NCI-H345 treated with DMSO at 0.1 percent for 48 hours (cell line): Measurements from ENCODE around the gene PRKG2.

Experiments used
- DNase-seq: peaks from one replicate; lab custom pipeline; 2025; ENCODE audit not compliant: unreplicated experiment; lab: John Stamatoyannopoulos, UW

Gene PRKG2

DNA sequence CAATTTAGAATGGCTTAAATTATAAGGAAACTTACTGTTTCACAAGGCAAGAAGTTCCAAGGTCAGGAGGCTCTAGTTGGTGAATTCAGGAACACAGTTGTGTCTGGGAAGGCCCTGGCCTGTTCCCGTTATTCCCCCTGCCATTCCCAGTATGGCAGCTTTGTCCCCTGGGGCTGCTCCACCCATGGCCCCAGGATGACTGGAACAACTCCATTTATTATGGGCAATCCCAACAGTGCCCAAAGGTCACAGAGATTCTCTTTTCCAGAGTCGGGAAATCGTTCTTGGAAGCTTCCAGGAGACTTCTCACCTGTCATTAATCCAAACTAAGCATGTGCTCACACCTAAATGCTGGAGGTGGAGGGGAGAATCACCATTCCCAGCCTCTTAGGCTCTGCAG is 2.8 kb upstream of the PRKG2 start:
- DNase-seq = no peak

GRCh38 chr4:81215931-81216330 is 909 bp upstream of the PRKG2 start:
- no peak for DNase-seq

DNA sequence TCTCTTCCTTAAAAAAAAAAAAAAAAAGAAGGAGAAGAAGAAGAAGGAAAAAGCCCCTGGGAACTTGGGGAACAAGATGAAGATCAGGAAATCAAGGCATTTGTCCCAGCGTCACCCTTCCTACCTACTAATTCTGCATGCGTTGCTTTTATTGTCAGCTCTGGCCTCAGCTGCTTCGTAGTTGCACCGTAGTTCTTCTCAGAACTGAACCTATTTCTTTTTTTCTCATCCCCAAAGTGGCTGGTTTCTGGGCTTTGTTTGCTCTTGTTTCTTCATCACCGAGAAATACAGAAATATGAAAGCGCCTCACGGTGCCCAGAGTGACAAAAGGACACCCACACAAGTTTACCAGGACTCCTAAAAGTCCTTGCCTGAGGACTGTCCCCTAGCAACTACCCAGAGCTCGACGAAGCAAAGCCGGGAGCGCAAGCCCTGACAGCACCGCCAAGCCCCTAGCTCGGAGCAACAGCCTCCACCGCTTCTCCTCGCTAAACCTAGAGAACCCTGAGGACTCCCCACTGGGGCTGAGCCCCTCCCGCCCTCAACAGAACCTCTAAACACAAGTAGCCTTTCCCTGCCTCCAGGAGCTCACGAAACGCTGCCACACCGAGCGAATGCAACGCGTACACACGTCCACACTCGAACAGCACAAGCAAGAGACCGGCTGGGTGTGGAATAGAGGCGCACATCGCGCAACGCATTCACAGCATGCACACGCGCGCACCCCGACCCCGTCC is 710 bp downstream of the PRKG2 start:
- no peak for DNase-seq

DNA sequence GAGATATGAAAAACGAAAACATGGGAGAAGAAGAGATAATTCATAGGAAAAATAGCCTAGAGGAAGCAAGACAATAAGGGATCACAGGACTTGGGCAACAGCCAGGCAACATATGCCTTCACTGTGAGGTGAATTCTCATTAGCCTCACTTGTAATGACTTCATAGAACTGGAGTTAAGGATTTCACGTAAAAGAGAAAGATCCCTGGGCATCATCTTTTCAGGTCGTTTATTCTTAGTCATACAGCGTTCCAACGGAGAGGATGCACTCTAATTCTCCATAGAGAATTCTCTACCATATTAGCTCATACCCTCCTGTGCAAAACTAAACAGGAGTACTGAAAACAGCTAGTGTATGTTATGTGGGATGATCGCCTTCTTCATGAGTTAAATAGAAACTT is 1.4 kb downstream of the PRKG2 start:
- DNase-seq = no peak

GRCh38 chr4:81211956-81212355 is 3.1 kb downstream of the PRKG2 start:
- no peak for DNase-seq

DNA sequence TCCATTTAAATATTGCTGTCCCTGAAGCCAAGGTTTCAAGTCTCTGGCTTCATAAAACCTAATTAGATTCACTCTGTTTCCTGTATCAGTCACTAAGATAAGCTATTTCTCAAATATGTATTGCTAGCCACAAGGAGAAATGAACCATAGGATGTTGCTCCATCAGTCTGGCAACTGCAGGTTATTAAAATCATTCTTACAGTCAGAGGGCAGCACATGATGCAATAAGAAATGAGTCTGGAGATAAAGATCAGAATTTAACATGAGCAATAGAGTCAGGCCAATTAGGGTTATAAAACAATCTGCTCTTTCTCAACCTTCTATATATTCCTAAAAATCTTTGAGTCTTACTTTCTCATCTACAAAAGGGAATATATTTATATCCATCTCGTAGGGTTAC is 7.2 kb downstream of the PRKG2 start:
- DNase-seq = no peak

- DNase-seq = no peak
These were observed 9.7 kb downstream of the PRKG2 start for GRCh38 chr4:81205302-81205701.

GRCh38 chr4:81204571-81204970 is 10.5 kb downstream of the PRKG2 start:
- no peak for DNase-seq

- no peak for DNase-seq
These were observed 15.2 kb downstream of the PRKG2 start for GRCh38 chr4:81199831-81200230.

GRCh38 chr4:81198609-81199008 is 16.4 kb downstream of the PRKG2 start:
- no peak for DNase-seq

DNA sequence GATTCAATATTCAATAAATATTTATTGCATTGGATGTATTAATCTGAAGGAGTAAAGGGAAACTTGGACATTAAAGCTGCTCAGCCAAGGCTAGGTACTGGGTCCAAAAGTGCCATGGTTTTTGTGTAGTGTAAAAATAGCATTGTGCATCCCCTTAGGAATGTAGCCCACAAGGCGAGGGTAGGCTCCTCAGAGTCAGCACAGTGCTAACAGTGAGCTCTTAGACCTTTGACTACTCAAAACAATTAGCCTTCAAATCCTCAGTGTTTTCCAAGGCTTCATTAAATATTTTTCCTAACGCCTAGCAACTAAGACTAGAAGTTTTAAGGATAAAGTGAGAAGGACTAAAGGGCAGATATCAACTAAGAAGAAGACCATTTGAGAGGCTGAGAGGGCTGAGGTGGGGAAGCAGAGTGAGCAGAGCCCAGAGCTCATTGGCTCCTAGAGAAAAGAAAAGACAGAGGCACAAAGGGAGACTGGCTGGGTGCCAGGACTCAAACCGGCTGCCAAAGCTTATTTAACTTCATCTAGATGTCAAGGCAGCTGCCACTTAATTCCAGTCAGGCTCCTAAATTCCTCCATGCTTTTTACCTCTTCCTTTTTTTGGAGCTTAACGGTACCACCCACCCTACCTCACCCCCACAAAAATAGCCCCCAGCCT is 17.0 kb downstream of the PRKG2 start:
- no peak for DNase-seq

DNA sequence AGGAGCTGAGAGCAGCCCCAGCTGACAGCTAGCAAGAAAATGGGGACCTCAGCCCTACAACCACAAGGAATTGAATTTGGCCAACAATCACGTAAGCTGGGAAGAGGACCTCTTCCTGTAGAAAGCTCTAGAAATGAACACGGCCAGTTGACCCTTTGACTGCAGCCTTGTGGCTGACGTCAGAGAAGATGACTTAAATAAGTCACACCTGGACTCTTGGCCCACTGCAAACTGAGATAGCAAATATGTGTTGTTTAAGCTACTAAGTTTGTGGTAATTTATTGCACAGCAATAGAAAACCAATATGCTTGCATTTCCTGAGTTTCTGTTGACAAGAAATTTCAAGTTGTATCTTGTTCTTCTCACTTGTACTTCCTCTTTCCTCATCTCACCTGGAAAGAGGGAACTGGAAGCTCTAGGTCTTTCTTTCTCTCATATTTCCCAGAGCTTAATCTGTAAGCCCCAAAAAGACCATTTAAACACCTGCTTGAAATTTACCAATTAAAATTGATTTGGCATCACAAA is 18.8 kb downstream of the PRKG2 start:
- DNase-seq = no peak

DNA sequence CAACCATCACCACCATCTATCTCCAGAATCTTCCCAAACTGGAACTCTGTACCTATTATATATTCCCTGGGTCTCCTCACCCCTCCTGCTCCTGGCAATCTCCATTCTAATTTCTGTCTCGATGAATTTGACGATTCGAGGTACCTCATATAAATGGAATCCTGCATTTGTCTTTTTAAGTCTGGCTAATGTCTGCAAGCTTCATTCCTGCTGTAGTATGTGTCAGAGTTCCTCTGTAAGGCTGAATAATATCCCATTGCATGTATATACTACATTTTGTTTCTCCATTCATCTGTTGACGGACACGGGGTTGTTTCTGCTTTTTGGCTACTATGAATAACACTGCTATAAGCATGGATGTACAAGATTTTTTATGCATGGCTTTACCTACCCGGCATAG is 19.5 kb downstream of the PRKG2 start:
- no peak for DNase-seq

DNA sequence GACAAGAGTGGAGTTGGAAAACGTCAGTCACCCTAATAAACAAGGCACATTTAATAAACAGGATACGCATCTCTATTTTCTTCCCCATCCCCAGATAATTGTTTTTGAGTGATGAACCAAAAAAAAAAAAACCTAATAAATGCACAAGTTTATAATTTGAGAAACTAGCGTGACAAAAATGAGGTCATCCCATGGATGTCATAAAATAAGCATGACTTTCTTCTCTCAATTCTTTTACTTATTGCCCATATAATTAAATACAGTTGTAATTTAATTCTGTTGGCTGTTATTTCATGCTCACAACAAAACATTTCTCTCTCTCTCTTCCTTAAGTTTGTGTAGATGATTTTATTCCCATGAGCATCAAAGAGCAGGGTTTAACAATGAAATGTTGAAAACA is 20.7 kb downstream of the PRKG2 start:
- DNase-seq = no peak

DNA sequence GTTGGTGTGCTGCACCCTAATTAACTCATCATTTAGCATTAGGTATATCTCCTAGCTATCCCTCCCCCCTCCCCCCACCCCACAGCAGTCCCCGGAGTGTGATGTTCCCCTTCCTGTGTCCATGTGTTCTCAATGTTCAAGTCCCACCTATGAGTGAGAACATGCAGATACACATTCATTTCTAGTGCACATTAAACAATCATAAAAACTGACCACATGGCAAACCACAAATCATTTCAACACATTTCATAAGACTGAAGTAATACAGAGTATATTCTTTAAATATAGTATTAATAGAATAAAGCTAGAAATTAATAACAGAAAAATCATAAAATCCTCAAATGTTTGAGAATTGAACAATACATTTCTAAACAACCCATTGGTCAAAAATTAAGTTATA is 34.1 kb downstream of the PRKG2 start:
- no peak for DNase-seq

- DNase-seq = no peak
These were observed 35.7 kb downstream of the PRKG2 start for GRCh38 chr4:81179326-81179725.

GRCh38 chr4:81173213-81173612 is 41.8 kb downstream of the PRKG2 start:
- no peak for DNase-seq

GRCh38 chr4:81166458-81167160 is 48.4 kb downstream of the PRKG2 start:
- no peak for DNase-seq

GRCh38 chr4:81165861-81166430 is 49.1 kb downstream of the PRKG2 start:
- no peak for DNase-seq

DNA sequence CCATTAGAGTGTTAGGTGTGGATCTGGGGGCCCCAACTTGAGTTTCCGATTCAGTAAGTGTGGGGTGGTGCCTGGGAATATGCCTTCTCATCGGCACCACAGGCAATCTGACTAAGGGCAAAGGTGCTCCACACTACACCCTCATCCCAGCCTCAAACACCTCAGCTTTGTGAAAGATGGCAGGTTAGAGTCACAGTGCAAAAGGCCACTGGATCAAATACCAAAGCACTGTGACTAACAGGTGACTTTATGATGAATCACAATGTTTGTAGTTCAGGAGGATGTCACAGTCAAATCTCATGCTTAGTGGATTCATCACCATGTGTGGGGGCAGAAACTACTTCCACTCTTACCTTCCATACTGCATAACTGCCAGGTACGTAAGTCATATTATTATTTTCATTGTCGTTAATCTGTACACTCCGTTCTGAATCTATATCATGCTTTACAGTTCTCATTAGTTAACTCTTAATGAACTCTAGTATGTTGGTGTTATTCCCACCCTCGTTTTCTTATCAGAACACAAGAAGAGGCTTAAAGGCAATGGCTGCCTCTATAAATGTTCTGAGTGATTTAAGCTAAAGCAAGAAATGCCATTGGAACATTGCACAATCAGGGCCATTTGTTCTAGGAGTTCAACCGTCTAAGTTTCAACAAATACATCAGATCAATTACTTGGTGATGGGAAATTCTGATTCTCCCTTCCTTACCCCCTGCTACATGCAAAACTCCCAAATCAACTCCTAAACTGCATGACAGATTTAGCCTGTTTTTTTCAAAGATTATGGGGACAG is 50.2 kb downstream of the PRKG2 start:
- no peak for DNase-seq

DNA sequence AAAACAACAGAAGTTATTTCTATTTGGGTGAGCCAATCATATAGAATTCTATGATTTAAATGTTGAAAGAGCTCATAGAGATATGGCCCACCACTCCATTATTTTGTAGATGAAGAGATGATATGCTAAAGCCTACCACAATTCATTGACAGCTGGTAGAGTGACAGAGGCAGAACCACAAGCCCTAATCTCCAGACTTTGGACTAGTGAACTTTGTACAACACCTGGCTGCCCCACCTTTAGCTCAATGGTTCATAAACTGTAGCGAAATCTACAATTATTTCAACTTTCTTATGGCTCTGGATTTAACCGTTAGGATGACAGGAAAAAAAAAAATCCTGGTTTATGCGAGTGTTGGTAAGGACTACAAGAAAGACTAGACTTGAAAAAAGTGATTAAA is 50.9 kb downstream of the PRKG2 start:
- DNase-seq = no peak
